GM12872 (cell line): ENCODE data around the gene LRRK1.

Experiments used
- TF ChIP-seq, protein P1 (sequence below): IDR thresholded peaks from 3 replicates; pipeline ENCODE4 v1.5.1; 2011; ENCODE audit warnings: low read depth, mild to moderate bottlenecking, low read length, moderate library complexity; ENCODE audit not compliant: insufficient read depth

LRRK1 gene

DNA sequence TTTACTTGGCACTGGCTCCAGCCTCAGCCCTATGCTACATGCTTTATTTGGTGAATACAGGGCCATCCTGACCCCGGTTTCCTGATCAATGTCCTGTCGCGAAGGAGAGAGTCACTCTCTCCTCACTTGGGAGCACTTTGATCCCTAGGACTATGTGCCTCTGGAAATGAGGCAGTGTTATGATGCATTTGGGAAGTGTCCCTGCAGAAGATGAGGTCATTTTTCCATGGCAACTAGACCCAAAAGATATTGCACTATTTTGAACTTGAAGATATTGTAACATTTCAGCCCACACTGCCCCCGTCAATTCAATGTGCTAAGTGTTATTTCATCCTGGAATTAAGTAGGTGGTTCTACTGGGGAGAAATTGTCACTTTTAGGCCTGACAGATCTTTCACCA, 68.0 kb downstream of the LRRK1 start:
- TF ChIP-seq, protein P1, sequence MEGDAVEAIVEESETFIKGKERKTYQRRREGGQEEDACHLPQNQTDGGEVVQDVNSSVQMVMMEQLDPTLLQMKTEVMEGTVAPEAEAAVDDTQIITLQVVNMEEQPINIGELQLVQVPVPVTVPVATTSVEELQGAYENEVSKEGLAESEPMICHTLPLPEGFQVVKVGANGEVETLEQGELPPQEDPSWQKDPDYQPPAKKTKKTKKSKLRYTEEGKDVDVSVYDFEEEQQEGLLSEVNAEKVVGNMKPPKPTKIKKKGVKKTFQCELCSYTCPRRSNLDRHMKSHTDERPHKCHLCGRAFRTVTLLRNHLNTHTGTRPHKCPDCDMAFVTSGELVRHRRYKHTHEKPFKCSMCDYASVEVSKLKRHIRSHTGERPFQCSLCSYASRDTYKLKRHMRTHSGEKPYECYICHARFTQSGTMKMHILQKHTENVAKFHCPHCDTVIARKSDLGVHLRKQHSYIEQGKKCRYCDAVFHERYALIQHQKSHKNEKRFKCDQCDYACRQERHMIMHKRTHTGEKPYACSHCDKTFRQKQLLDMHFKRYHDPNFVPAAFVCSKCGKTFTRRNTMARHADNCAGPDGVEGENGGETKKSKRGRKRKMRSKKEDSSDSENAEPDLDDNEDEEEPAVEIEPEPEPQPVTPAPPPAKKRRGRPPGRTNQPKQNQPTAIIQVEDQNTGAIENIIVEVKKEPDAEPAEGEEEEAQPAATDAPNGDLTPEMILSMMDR, result no peak

DNA sequence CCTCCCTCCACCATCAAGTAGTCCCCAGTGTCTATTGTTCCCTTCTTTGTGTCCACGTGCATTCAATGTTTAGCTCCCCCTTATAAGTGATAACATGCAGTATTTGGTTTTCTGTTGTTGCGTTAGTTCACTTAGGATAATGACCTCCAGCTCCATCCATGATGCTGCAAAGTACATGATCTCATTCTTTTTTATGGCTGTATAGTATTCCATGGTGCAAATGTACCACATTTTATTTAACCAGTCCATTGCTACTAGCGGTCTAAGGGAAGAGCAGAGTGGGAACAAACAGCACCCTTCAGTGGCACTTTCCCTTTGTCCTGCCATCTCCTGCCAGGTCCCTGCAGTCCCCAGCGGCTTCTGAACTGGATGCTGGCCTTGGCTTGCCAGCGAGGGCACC, 69.1 kb downstream of the LRRK1 start:
- TF ChIP-seq, protein P1, result no peak

DNA sequence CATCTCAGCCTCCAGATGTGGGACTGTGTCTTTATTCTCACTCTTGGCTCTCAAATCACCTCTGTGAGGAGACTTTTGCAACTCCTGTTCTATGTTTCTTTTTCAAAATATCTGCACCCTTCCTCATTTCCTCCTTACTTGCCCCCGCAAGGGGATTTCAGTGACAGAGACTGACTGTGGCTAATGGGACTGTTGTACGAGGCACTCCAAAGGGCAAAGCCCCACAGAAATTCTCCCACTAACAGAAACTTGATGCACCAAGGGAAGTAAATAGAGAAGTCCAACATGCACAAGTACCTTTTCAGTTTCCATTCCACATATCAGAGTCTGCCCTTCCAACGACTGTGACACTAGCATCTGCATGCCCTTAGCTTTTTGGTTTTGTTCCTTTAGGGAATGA, 69.7 kb downstream of the LRRK1 start:
- TF ChIP-seq, protein P1, result no peak

DNA sequence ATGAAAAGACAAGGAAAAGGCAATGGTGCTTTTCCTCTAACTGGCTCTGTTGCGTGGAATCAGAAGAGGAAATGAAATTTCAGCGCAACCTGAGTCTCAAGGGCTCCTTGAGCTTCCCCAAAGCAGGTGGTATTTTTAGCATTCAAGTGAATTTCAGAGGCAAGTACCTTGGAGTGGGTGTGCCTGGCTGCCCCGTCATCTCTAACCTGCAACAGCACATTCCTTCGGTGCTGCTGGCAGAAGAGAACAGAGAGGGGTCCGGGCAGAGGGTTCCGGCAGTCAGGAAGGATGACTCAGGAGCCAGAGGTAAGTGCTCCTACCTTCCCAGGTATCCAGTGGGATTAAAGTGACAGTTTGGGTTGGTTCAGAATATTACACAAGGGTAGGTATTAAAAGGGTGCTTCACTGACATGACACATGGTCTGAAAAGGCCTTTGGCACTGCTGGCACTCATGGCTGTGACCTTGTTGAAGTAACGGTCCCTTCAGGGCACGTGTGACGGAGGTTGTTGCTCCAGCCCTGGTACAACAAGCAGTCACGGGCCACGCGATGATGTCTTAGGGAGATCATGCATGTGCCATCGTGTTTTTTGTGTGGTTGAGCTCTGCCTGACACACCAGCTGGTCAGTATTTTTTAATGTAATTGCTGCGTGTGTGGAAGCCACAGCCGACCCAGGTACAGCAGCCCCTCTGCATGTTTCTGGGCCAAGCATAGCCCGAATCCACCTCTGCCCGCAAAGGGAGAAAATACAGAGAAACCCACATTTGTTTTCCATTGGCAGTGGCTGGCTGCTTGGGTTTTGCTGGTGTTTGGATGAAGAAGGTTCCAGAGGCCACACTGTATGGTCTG, 75.7 kb downstream of the LRRK1 start:
- TF ChIP-seq, protein P1, result no peak

DNA sequence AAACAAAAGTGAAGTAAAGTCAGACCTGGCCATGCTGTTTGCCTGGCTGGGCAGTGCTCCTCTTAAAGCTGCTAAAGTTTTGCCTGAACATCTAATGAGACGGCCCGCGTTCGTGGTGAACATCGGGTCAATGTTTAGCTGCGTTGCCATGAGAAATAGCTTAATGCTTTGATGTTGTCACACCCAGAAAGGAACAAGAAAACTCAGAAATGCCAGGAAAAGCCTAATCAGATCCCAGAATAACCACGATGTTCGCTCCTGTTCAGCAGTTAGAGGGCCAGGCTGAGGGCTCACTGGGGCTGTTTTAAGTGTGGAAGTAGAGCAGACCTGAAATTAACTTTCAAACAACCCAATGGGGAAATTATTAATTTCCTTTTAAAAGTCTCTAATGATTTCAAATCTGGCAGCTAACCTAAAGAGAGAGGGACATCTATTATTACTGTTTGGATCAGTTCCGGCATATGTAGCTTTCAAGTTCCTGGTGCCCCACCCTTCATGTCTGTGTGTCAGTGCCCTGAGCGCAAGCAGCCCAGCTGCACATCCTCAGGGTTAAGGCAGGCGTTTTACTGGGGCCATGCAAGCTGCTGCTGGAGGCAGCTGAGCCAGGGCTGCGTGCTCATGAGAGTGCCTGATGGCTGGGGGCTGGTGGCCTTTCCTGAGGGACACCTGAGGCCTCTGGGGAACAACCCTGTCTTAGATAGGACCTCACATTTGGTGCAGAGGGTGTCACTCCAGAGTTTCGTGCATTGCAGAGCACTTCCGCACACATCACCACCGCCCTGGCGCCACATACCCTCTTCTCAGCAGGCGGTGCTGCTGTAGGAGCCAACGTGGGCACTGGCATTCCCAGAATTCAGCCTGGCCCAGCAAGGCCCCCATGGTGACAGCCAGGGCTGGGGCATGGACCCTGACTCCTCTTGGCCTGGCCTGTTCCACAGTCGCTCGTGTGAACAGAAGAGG, 76.6 kb downstream of the LRRK1 start:
- TF ChIP-seq, protein P1, result no peak

DNA sequence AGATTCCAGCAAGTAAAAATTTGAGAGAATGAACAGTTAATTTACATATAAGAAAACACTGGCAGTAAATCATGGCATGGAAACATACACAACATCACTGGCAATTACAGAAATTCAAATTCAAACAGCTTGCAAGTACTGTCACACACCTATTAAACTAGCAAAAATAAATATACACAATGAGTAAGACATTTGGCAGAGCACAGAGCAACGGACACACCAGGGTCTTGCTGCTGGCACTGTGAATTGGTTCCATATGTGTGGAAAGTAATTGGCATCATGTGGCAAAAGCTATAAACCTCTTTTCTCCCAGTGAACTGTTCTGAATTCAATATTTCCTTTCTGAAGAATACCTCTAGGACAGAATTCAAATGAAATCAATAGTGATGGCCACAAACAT, 78.3 kb downstream of the LRRK1 start:
- TF ChIP-seq, protein P1, result no peak

DNA sequence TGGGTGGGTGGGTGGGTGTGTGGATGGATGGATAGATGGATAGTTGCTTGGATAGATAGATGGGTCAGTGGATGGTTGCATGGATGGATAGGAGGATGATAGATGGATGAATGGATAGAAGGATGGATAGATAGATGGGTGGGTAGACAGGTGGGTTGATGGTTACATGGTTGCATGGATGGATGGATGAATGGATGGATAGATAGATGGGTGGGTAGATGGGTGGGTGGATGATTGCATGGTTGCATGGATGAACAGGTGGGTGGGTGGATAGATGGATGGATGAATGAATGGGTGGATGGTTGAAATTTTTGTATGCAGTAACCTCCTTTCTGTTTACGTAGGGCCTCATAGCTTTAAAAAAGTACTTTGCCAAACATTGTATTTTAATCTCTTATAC, 79.5 kb downstream of the LRRK1 start:
- TF ChIP-seq, protein P1, result no peak
